ACC112 (cell line): ENCODE measurements around the gene CABP2.
"Not testable (repeated sequence)": the region's sequence is repeated elsewhere in the genome, so short reads cannot be mapped to it uniquely, and the experiment has no call there.

Experiments used
- H2AFZ ChIP-seq: fragments of 200-600 bp; sonication (generic); one replicate; pipeline ENCODE4 v1.6.0; 2017; ENCODE audit warnings: antibody characterized with exemption, low read length; ENCODE audit not compliant: unreplicated experiment
- H3K27ac ChIP-seq: fragments of 200-600 bp; sonication (generic); 2 replicates; pipeline ENCODE4 v1.5.1; 2014; ENCODE audit warnings: low read depth, mild to moderate bottlenecking, antibody characterized with exemption, low read length, moderate library complexity
- H3K27me3 ChIP-seq: fragments of 200-600 bp; sonication (generic); 2 replicates; pipeline ENCODE4 v1.6.1; 2014; ENCODE audit warnings: mild to moderate bottlenecking, antibody characterized with exemption, low read length, moderate library complexity, mixed read lengths; ENCODE audit not compliant: insufficient read depth
- H3K36me3 ChIP-seq: fragments of 200-600 bp; sonication (generic); 2 replicates; pipeline ENCODE4 v1.6.1; 2016; ENCODE audit warnings: mild to moderate bottlenecking, antibody characterized with exemption, low read length, moderate library complexity, mixed read lengths; ENCODE audit not compliant: insufficient read depth
- H3K4me1 ChIP-seq: fragments of 200-600 bp; sonication (generic); one replicate; pipeline ENCODE4 v1.6.1; 2016; ENCODE audit warnings: low read length, mixed read lengths; ENCODE audit not compliant: insufficient read depth, unreplicated experiment, control insufficient read depth
- H3K4me3 ChIP-seq: fragments of 200-600 bp; sonication (generic); 2 replicates; pipeline ENCODE4 v1.5.1; 2014; ENCODE audit warnings: mild to moderate bottlenecking, low read depth, low read length
- H3K79me2 ChIP-seq: fragments of 200-600 bp; sonication (generic); one replicate; pipeline ENCODE4 v1.6.0; 2016; ENCODE audit warnings: low read length; ENCODE audit not compliant: control insufficient read depth, unreplicated experiment, insufficient read depth

Gene CABP2

GRCh38 chr11:67551697-67552096, 28.5 kb upstream of the CABP2 start:
- not testable (repeated sequence) for H3K27me3 ChIP-seq, H2AFZ ChIP-seq, H3K27ac ChIP-seq, H3K4me1 ChIP-seq, H3K4me3 ChIP-seq, H3K79me2 ChIP-seq, H3K36me3 ChIP-seq

GRCh38 chr11:67551127-67551526, 27.9 kb upstream of the CABP2 start:
- peaks cover 9% of the 10 kb centered on the region; the same call in 1 of the 2 replicates for H3K27me3 ChIP-seq
- no peak overlapping the region for H3K4me3 ChIP-seq
- no peak overlapping the region for H3K27ac ChIP-seq
- no peaks in the 10 kb centered on the region for H3K4me1 ChIP-seq
- no peaks in the 10 kb centered on the region for H3K36me3 ChIP-seq
- no peaks in the 10 kb centered on the region for H3K79me2 ChIP-seq
- H2AFZ ChIP-seq, result no peak overlapping the region

- no peak overlapping the region for H3K4me3 ChIP-seq
- no peaks in the 10 kb centered on the region for H3K4me1 ChIP-seq
- peaks cover 11% of the 10 kb centered on the region; the same call in 1 of the 2 replicates for H3K27me3 ChIP-seq
- H3K27ac ChIP-seq, result no peak overlapping the region
- H3K79me2 ChIP-seq, result no peaks in the 10 kb centered on the region
- H3K36me3 ChIP-seq, result no peaks in the 10 kb centered on the region
- H2AFZ ChIP-seq, result no peak overlapping the region
Observed at GRCh38 chr11:67548555-67549110, 25.4 kb upstream of the CABP2 start.

- not testable (repeated sequence) for H3K4me3 ChIP-seq, H3K4me1 ChIP-seq, H2AFZ ChIP-seq, H3K36me3 ChIP-seq, H3K79me2 ChIP-seq, H3K27ac ChIP-seq
- H3K27me3 ChIP-seq, result peaks cover 11% of the 10 kb centered on the region; the same call in 1 of the 2 replicates
Observed at GRCh38 chr11:67548112-67548511, 24.9 kb upstream of the CABP2 start.

GRCh38 chr11:67545280-67545679, 22.0 kb upstream of the CABP2 start:
- Histone ChIP-seq H3K27ac (no peak overlapping the region), H3K79me2 (no peaks in the 10 kb centered on the region), H3K27me3 (peaks cover 11% of the 10 kb centered on the region; the same call in 1 of the 2 replicates), H3K36me3 (no peaks in the 10 kb centered on the region), H2AFZ (no peak overlapping the region), H3K4me1 (no peaks in the 10 kb centered on the region), H3K4me3 (no peak overlapping the region)

GRCh38 chr11:67544616-67545242, 21.5 kb upstream of the CABP2 start:
- Histone ChIP-seq H3K27ac (no peak overlapping the region), H2AFZ (no peak overlapping the region), H3K4me3 (no peak overlapping the region), H3K36me3 (no peaks in the 10 kb centered on the region), H3K79me2 (no peaks in the 10 kb centered on the region), H3K4me1 (no peaks in the 10 kb centered on the region), H3K27me3 (peaks cover 11% of the 10 kb centered on the region; the same call in 1 of the 2 replicates)

- H3K79me2 ChIP-seq, result no peaks in the 10 kb centered on the region
- no peaks in the 10 kb centered on the region for H3K36me3 ChIP-seq
- H3K4me3 ChIP-seq, result no peak overlapping the region
- no peaks in the 10 kb centered on the region for H3K4me1 ChIP-seq
- no peak overlapping the region for H3K27ac ChIP-seq
- no peak overlapping the region for H2AFZ ChIP-seq
- peaks cover 11% of the 10 kb centered on the region; the same call in 1 of the 2 replicates for H3K27me3 ChIP-seq
Observed at GRCh38 chr11:67543585-67543984, 20.3 kb upstream of the CABP2 start.

- H3K79me2 ChIP-seq, result no peaks in the 10 kb centered on the region
- no peak overlapping the region for H2AFZ ChIP-seq
- H3K27me3 ChIP-seq, result peaks cover 11% of the 10 kb centered on the region; the same call in 1 of the 2 replicates
- H3K4me3 ChIP-seq, result no peak overlapping the region
- H3K4me1 ChIP-seq, result no peaks in the 10 kb centered on the region
- H3K36me3 ChIP-seq, result no peaks in the 10 kb centered on the region
- no peak overlapping the region for H3K27ac ChIP-seq
Observed at GRCh38 chr11:67542971-67543370, 19.7 kb upstream of the CABP2 start.

GRCh38 chr11:67542169-67542568, 18.9 kb upstream of the CABP2 start:
- Histone ChIP-seq H3K4me1 (no peaks in the 10 kb centered on the region), H3K36me3 (no peaks in the 10 kb centered on the region), H3K4me3 (no peak overlapping the region), H3K27me3 (peaks cover 11% of the 10 kb centered on the region; the same call in 1 of the 2 replicates), H3K79me2 (no peaks in the 10 kb centered on the region), H2AFZ (no peak overlapping the region), H3K27ac (no peak overlapping the region)

- Histone ChIP-seq H3K27ac (no peak overlapping the region), H3K36me3 (no peaks in the 10 kb centered on the region), H3K4me3 (no peak overlapping the region), H2AFZ (no peak overlapping the region), H3K4me1 (no peaks in the 10 kb centered on the region), H3K79me2 (no peaks in the 10 kb centered on the region), H3K27me3 (peaks cover 3% of the 10 kb centered on the region; the same call in 1 of the 2 replicates)
Observed at GRCh38 chr11:67541198-67541597, 18.0 kb upstream of the CABP2 start.

- no peaks in the 10 kb centered on the region for H3K36me3 ChIP-seq
- H3K79me2 ChIP-seq, result no peaks in the 10 kb centered on the region
- H2AFZ ChIP-seq, result no peak overlapping the region
- H3K4me3 ChIP-seq, result no peak overlapping the region
- no peak overlapping the region for H3K27ac ChIP-seq
- no peaks in the 10 kb centered on the region for H3K27me3 ChIP-seq
- H3K4me1 ChIP-seq, result no peaks in the 10 kb centered on the region
Observed at GRCh38 chr11:67539550-67539949, 16.3 kb upstream of the CABP2 start.
